Osteoblast (primary cell): ENCODE measurements around the gene MAPK6. TPM values are rescaled to one million over a fixed set of nuclear protein-coding genes. Genes with fewer than 3 reads are reported as not detected.
A peak's percentile ranks its signal among the peaks of the same experiment; 100 is the strongest.

Source experiments
- DNase-seq: peaks from one replicate; pipeline ENCODE4 v3.0.0; 2011; ENCODE audit warnings: low spot score, mixed read lengths; ENCODE audit not compliant: insufficient read length; ENCODE audit errors: missing footprints
- H2AFZ ChIP-seq: 2 replicates; pipeline ENCODE4 v1.6.0; 2011; ENCODE audit warnings: mild to moderate bottlenecking, low read length
- H3K27ac ChIP-seq: 2 replicates; pipeline ENCODE4 v1.5.1; 2011; ENCODE audit warnings: mild to moderate bottlenecking, low read depth, low read length, moderate library complexity
- H3K27me3 ChIP-seq: 2 replicates; pipeline ENCODE4 v1.6.0; 2012; ENCODE audit warnings: mild to moderate bottlenecking, control low read depth, inconsistent platforms, low read length, moderate library complexity; ENCODE audit not compliant: insufficient read depth
- H3K36me3 ChIP-seq: 2 replicates; pipeline ENCODE4 v1.5.1; 2011; ENCODE audit warnings: mild to moderate bottlenecking, low read length, control low read depth, moderate library complexity; ENCODE audit not compliant: insufficient read depth
- H3K4me1 ChIP-seq: 2 replicates; pipeline ENCODE4 v1.5.1; 2011; ENCODE audit warnings: mild to moderate bottlenecking, low read length, control low read depth, moderate library complexity; ENCODE audit not compliant: insufficient read depth
- H3K4me2 ChIP-seq: 2 replicates; pipeline ENCODE4 v1.6.0; 2011; ENCODE audit warnings: mild to moderate bottlenecking, low read length; ENCODE audit not compliant: insufficient read depth
- H3K4me3 ChIP-seq: fragments of 200-600 bp; sonication (generic); 3 replicates; pipeline ENCODE4 v1.5.1; 2012; ENCODE audit warnings: mild to moderate bottlenecking, low read length, inconsistent platforms; ENCODE audit not compliant: insufficient read depth
- H3K79me2 ChIP-seq: 2 replicates; pipeline ENCODE4 v1.6.0; 2012; ENCODE audit warnings: mild to moderate bottlenecking, low read length, control low read depth, inconsistent platforms; ENCODE audit not compliant: insufficient read depth
- H3K9me3 ChIP-seq: 2 replicates; pipeline ENCODE4 v1.5.1; 2011; ENCODE audit warnings: low read depth, low read length, control low read depth
- H4K20me1 ChIP-seq: 2 replicates; pipeline ENCODE4 v1.6.0; 2012; ENCODE audit warnings: mild to moderate bottlenecking, low read length, control low read depth; ENCODE audit not compliant: insufficient read depth
- total RNA-seq: library from RNA; depleted of rRNA; stranded (reverse); fragments of >200 nt; gene quantifications from 2 replicates; pipeline ENCODE4 v1.2.3, GENCODE V29; 2012
- TF ChIP-seq, protein P1 (sequence below): IDR thresholded peaks from 2 replicates; pipeline ENCODE4 v1.5.1; 2011; ENCODE audit warnings: mild to moderate bottlenecking, low read depth, low read length, moderate library complexity; ENCODE audit errors: extremely low read depth

The MAPK6 gene
- 77.2 and 86.9 TPM in 2 replicates for total RNA-seq

DNA sequence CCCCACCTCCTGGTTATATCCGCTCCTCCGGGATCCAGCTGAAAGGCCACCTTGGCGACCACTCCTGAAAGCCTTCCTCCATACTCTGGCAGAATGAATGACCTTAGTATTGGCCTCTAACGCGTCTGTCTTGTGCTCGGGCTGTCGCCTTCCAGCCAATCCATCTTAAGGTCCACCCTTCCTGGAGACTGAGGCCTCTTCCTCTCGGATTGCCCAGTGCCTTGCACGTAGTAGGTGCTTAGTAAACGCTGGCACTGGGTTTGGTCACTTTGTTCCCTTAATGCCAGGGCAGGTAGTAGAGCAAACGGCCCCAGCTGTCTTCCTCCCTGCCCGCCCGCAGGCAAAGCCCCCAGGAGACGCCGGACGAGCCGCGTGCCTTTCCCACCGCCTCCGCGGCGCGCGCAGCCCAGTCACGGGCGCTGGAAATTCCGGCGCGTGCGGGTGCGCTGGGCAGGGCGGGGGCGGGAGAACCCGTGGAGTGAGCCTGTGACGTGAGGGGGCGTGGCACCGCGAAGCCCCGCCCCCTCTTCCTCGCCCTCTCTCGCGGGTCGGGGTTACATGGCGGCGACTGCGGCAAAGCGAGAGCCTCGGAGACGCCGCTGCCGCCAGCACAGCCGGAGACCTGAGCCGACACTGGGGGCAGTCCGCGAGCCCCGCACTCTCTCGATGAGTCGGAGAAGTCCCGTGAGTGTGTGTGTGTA lies at the start of gene MAPK6:
MAPK6 (plus strand) TSS at position 527 of the 701 bp plus-strand sequence. CDS start 27,242 bp downstream, outside the sequence.
- peak within 1 kb of the TSS; percentile 93 for H2AFZ ChIP-seq
- H3K79me2 ChIP-seq = peaks cover 39% of the 10 kb centered on the region
- DNase-seq = peak; percentile 100
- H3K36me3 ChIP-seq = no peaks in the 10 kb centered on the region
- peak within 1 kb of the TSS; percentile 99 for H3K27ac ChIP-seq
- peak within 1 kb of the TSS; percentile 96 for H3K4me3 ChIP-seq
- H3K27me3 ChIP-seq = no peaks in the 10 kb centered on the region
- H3K9me3 ChIP-seq = no peaks in the 10 kb centered on the region
- H4K20me1 ChIP-seq = no peaks in the 10 kb centered on the region
- TF ChIP-seq, protein P1, sequence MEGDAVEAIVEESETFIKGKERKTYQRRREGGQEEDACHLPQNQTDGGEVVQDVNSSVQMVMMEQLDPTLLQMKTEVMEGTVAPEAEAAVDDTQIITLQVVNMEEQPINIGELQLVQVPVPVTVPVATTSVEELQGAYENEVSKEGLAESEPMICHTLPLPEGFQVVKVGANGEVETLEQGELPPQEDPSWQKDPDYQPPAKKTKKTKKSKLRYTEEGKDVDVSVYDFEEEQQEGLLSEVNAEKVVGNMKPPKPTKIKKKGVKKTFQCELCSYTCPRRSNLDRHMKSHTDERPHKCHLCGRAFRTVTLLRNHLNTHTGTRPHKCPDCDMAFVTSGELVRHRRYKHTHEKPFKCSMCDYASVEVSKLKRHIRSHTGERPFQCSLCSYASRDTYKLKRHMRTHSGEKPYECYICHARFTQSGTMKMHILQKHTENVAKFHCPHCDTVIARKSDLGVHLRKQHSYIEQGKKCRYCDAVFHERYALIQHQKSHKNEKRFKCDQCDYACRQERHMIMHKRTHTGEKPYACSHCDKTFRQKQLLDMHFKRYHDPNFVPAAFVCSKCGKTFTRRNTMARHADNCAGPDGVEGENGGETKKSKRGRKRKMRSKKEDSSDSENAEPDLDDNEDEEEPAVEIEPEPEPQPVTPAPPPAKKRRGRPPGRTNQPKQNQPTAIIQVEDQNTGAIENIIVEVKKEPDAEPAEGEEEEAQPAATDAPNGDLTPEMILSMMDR = no peak
- H3K4me2 ChIP-seq = peak within 1 kb of the TSS; percentile 88
- peaks cover 24% of the 10 kb centered on the region for H3K4me1 ChIP-seq

DNA sequence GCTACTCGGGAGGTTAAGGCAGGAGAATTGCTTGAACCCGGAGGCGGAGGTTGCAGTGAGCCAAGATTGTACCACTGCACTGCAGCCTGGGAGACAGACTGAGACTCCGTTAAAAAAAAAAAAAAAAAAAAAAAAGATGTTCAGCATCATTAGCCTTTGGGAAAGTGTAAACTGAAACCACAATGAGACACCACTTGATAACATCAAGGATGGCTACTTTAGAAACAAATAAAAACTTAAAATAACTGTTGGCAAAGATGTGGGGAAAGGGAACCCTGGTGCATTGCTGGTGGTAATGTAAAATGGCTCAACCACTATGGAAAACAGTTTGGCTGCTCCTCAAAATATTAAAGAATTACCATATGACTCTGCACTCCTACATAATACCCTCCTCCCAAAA lies 49.3 kb upstream of the MAPK6 start:
- no peak for DNase-seq
- no peak overlapping the region for H3K4me3 ChIP-seq

DNA sequence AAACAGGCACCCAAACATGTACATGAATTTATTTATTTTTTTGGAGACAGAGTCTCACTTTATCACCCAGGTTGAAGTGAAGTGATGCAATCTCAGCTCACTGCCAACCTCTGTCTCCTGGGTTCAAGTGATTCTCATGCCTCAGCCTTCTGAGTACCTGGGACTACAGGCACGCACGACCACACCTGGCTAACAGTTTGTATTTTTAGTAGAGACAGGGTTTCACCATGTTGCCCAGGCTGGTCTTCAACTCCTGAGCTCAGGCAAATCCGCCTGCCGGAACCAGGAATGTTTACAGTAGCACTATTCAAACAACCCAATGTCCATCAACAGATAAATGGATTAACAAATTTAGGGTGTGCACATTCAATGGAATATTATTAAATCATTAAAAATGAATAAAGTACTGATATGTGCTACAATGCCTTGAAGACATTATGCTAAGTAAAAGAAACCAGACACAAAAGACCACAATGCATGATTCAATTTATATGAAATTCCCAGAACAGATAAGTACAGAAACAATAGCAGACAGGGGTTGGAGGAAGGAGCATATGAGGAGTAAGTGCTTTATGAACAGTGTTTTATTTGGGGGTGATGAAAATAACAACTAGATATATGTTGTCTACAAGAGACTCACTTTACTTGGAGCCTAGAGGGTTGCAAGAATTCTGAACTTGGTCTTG lies 48.7 kb upstream of the MAPK6 start:
- peaks cover 64% of the 10 kb centered on the region for H3K79me2 ChIP-seq
- H3K27me3 ChIP-seq = no peaks in the 10 kb centered on the region
- H2AFZ ChIP-seq = no peak overlapping the region
- peak overlapping the region; percentile 94 for H3K4me2 ChIP-seq
- DNase-seq = no peak
- H3K9me3 ChIP-seq = no peaks in the 10 kb centered on the region
- H3K27ac ChIP-seq = peak overlapping the region; percentile 90
- TF ChIP-seq, protein P1 = no peak
- peak overlapping the region; percentile 100 for H3K4me3 ChIP-seq
- peaks cover 9% of the 10 kb centered on the region for H3K36me3 ChIP-seq
- peaks cover 3% of the 10 kb centered on the region for H4K20me1 ChIP-seq
- peaks cover 13% of the 10 kb centered on the region for H3K4me1 ChIP-seq

More for the DNA sequence above, 49.3 kb upstream of the MAPK6 start:
- Histone ChIP-seq H2AFZ (no peak overlapping the region), H3K27me3 (no peaks in the 10 kb centered on the region), H3K4me2 (peak overlapping the region; percentile 94), H3K27ac (no peak overlapping the region), H3K36me3 (peaks cover 9% of the 10 kb centered on the region), H4K20me1 (peaks cover 3% of the 10 kb centered on the region), H3K79me2 (peaks cover 67% of the 10 kb centered on the region), H3K9me3 (no peaks in the 10 kb centered on the region), H3K4me1 (peaks cover 13% of the 10 kb centered on the region)
- TF ChIP-seq, protein P1 = no peak

DNA sequence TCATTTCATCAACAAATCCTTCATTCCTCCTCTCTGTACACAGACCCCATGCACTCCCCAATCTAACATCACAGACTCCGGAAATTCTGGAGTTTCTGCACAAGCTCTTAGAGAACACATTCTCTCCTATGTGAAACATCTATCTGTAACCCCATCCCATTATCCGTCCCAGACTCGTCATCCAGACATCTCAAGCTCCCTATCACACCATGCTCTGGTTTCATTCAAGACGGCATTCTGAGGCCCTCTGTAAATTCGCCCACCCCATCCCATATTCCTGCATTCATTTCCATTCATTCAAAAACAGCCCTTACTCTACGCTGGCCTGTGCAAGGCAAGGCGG lies 48.0 kb upstream of the MAPK6 start:
- peaks cover 3% of the 10 kb centered on the region for H3K36me3 ChIP-seq
- H3K27me3 ChIP-seq = no peaks in the 10 kb centered on the region
- H3K4me2 ChIP-seq = peak overlapping the region; percentile 94
- H3K9me3 ChIP-seq = no peaks in the 10 kb centered on the region
- DNase-seq = peak; percentile 79
- H3K4me1 ChIP-seq = peaks cover 13% of the 10 kb centered on the region
- H3K79me2 ChIP-seq = peaks cover 56% of the 10 kb centered on the region
- peak overlapping the region; percentile 90 for H3K27ac ChIP-seq
- peaks cover 3% of the 10 kb centered on the region for H4K20me1 ChIP-seq
- peak overlapping the region; percentile 100 for H2AFZ ChIP-seq
- TF ChIP-seq, protein P1 = no peak
- H3K4me3 ChIP-seq = peak overlapping the region; percentile 100
